AG08396 (cell line): Measurements from ENCODE around the gene LINC00305.

Experiments used
- DNase-seq: peaks from one replicate; pipeline ENCODE4 v3.0.0; 2012; ENCODE audit warnings: low spot score, mixed read lengths

Gene LINC00305

DNA sequence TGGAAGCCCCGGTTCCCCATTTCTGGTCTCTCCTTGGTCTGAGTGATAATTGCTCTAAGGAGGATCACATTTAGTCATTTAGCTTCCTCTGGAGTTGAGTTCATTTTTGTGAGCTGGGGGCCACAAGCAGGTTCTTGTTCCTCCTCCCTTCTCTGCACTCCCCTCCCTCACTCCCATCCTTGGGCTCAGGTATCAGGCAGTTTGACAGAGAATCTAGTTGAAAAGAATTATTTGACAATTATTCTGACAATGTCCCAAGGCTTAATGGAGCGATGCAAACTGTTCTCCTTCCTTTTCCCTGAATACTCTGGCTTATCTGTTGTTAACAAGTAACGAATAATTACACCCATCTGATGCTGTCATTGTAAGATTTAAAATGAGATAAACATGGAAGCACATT, 117.5 kb downstream of the LINC00305 start:
- no peak for DNase-seq
